Rectal smooth muscle tissue (tissue), 1 donor: ENCODE measurements around the gene PFKM.
"Not testable (repeated sequence)": the region's sequence is repeated elsewhere in the genome, so short reads cannot be mapped to it uniquely, and the experiment has no call there.

Source experiments
- H3K27ac ChIP-seq: one replicate; pipeline ENCODE4 v1.7.0; 2013; ENCODE audit warnings: low read depth, low read length, inconsistent platforms
- H3K27me3 ChIP-seq: one replicate; pipeline ENCODE4 v1.7.0; 2013; ENCODE audit warnings: low read length; ENCODE audit not compliant: control insufficient read depth, insufficient read depth
- H3K36me3 ChIP-seq: one replicate; pipeline ENCODE4 v1.7.0; 2013; ENCODE audit warnings: low read length; ENCODE audit not compliant: control insufficient read depth, insufficient read depth
- H3K4me1 ChIP-seq: one replicate; pipeline ENCODE4 v1.7.0; 2013; ENCODE audit warnings: low read length; ENCODE audit not compliant: control insufficient read depth, insufficient read depth
- H3K4me3 ChIP-seq: one replicate; pipeline ENCODE4 v1.7.0; 2013; ENCODE audit warnings: low read length
- H3K9ac ChIP-seq: one replicate; pipeline ENCODE4 v1.7.0; 2013; ENCODE audit warnings: low read length

PFKM gene

DNA sequence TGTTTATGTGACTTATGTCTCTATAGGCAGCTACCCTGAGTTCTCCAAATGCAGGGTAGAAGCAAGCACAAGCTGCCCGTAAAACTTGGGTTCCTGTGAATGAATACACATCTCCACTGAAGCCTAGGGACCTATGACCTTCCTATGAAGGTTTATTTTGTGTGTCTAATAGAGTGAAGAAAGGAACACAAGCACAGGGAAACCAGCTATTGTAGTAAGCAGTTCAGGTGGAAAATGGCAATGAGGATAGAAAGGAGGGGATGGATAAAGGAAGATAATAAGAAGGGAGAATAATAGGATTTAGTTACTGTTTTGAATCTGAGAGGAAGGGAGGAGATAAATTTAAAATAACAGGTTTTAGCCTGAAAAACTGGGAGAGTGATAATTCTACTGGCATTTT is 2.4 kb downstream of the PFKM start:
- Histone ChIP-seq H3K4me1 (peaks cover 6% of the 10 kb centered on the region), H3K27me3 (no peaks in the 10 kb centered on the region), H3K9ac (no peak overlapping the region), H3K4me3 (no peak overlapping the region), H3K27ac (no peak overlapping the region), H3K36me3 (peaks cover 5% of the 10 kb centered on the region)

- H3K4me1 ChIP-seq, result peaks cover 6% of the 10 kb centered on the region
- H3K9ac ChIP-seq, result no peak overlapping the region
- H3K36me3 ChIP-seq, result peaks cover 9% of the 10 kb centered on the region
- no peak overlapping the region for H3K27ac ChIP-seq
- H3K4me3 ChIP-seq, result no peak overlapping the region
- no peaks in the 10 kb centered on the region for H3K27me3 ChIP-seq
Measured at GRCh38 chr12:48122065-48122834, 3.1 kb downstream of the PFKM start.

DNA sequence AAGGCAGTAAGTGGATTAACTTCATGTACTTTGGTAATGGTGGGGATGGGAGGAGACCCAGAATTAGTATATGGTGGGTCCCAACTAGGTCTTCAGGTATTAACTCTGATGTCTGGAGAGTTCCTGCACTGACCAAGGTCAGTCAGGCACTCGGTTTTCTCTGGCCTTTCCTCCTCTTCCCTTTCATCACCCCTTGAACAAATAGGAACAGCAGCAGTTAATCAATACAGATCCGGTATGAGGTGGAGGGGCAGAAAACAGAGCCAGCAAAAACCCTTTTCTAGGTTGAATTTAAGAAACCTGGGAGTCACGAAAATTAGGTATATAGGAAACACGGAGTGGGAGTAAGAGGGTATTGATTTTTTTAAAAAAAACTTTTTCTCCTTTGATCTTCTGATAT is 4.0 kb downstream of the PFKM start:
- Histone ChIP-seq H3K36me3 (peaks cover 11% of the 10 kb centered on the region), H3K4me3 (no peak overlapping the region), H3K27ac (no peak overlapping the region), H3K4me1 (peaks cover 6% of the 10 kb centered on the region), H3K9ac (no peak overlapping the region), H3K27me3 (no peaks in the 10 kb centered on the region)

GRCh38 chr12:48125542-48125941 is 6.4 kb downstream of the PFKM start:
- peaks cover 16% of the 10 kb centered on the region for H3K36me3 ChIP-seq
- H3K4me3 ChIP-seq, H3K4me1 ChIP-seq, H3K9ac ChIP-seq, H3K27me3 ChIP-seq, H3K27ac ChIP-seq: not testable (repeated sequence)

DNA sequence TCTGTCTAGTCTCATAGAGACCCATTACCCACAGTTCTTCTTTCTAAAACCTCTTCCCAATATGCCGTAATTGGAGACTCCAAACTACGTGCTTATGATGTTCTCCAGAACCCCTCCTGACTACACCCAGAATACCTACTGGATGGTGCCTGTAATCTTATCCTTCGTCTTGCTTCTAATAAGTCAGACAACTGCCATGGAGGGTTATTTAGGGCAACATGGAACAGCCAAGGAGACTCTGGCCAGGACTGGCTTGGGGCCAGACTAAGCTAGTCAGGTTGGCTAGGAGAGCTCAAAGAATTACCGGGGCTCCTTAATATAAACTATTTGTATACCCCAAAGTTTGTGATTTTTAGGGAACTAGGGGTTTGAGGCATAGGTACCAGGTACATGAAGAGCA is 6.8 kb downstream of the PFKM start:
- no peaks in the 10 kb centered on the region for H3K27me3 ChIP-seq
- no peaks in the 10 kb centered on the region for H3K4me1 ChIP-seq
- H3K4me3 ChIP-seq, result no peak overlapping the region
- no peak overlapping the region for H3K27ac ChIP-seq
- no peak overlapping the region for H3K9ac ChIP-seq
- peaks cover 16% of the 10 kb centered on the region for H3K36me3 ChIP-seq

DNA sequence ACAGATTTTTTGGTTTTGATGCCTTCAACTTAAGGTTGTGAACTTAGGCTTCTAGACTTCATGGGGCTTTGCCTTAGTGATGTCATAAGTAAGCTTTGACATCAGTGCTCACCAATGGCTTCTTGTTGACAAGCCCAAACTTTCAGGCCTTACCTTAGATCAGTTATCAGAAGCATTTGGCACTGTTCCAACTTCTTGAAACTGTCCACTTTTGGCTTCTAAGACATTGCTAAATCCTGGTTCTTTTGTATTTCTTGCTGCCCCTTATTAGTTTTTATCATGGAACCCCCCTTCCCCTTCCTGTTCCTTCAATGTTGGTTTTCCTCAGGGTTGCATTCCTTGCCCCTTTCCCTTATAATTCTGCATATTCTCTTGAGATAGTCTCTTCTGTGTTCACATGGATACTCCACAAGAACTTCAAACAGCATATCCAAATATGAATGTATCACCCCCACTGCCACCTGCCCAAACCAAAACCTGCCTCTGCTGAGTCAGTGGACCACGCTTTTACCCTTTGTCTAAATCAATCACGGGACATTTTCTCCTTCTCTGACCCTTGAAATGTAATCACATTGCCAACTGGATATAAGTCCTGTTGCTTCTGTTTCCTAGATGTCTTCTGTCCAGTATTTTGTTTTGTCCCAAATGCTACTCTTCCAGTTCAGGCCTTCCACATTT is 7.9 kb downstream of the PFKM start:
- Histone ChIP-seq H3K27me3 (no peaks in the 10 kb centered on the region), H3K4me3 (no peak overlapping the region), H3K9ac (no peak overlapping the region), H3K36me3 (peaks cover 16% of the 10 kb centered on the region), H3K4me1 (no peaks in the 10 kb centered on the region), H3K27ac (no peak overlapping the region)

DNA sequence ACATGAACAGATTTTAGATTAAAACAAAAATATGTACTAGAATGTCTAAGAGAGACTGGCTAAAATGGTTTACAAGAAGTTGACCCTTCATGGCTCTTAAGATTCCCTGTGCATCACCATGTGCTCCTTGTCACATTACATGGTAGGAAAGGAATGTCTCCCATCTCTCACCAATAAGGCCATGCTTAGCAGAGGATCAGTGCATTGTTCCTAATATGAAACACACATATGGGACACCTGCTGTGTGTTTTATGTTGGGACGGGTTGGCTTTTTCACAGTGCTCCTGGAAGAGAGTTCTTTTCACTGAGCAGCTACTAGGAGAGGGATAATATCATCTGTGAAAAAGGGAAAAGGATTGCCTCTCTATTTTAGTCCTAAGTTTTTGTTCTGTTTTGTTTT is 9.6 kb downstream of the PFKM start:
- no peak overlapping the region for H3K4me3 ChIP-seq
- H3K36me3 ChIP-seq, result peaks cover 23% of the 10 kb centered on the region
- no peaks in the 10 kb centered on the region for H3K4me1 ChIP-seq
- no peak overlapping the region for H3K9ac ChIP-seq
- no peaks in the 10 kb centered on the region for H3K27me3 ChIP-seq
- no peak overlapping the region for H3K27ac ChIP-seq

DNA sequence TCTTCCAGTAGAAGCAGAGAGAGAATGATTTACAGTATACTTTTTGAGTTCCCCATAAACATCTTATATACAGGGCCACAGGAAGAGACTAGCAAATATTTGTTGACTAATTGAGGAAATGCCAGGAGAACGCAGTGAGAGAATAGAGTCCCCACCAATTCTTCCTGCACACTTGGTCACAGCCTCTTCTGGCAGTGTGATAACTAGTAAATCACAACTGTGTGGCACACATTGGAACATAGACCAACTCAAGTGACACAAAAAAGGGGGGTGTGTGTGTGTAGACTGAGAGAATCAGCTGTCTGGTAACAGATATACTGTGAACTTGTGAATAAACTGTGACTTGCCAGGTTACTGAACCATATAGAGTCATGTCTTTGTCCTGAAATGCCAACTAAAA is 10.2 kb downstream of the PFKM start:
- no peak overlapping the region for H3K9ac ChIP-seq
- no peaks in the 10 kb centered on the region for H3K27me3 ChIP-seq
- no peak overlapping the region for H3K4me3 ChIP-seq
- no peak overlapping the region for H3K27ac ChIP-seq
- H3K36me3 ChIP-seq, result peaks cover 25% of the 10 kb centered on the region
- no peaks in the 10 kb centered on the region for H3K4me1 ChIP-seq

- no peak overlapping the region for H3K27ac ChIP-seq
- no peak overlapping the region for H3K9ac ChIP-seq
- H3K36me3 ChIP-seq, result peaks cover 26% of the 10 kb centered on the region
- H3K4me1 ChIP-seq, result no peaks in the 10 kb centered on the region
- no peaks in the 10 kb centered on the region for H3K27me3 ChIP-seq
- no peak overlapping the region for H3K4me3 ChIP-seq
Measured at GRCh38 chr12:48131517-48131916, 12.4 kb downstream of the PFKM start.

DNA sequence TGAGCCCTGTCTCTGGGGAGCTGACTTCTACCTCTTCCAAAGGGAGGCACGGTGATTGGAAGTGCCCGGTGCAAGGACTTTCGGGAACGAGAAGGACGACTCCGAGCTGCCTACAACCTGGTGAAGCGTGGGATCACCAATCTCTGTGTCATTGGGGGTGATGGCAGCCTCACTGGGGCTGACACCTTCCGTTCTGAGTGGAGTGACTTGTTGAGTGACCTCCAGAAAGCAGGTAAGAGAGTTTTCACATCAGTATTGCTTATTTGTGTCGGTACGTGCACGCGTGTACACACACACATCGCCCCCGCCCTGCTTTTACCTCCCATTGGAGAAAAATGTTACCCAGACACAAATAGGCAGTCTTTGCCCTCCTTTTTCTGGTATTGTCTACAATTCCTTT is 13.7 kb downstream of the PFKM start:
- no peak overlapping the region for H3K4me3 ChIP-seq
- no peaks in the 10 kb centered on the region for H3K4me1 ChIP-seq
- H3K27me3 ChIP-seq, result no peaks in the 10 kb centered on the region
- no peak overlapping the region for H3K27ac ChIP-seq
- no peak overlapping the region for H3K9ac ChIP-seq
- peaks cover 25% of the 10 kb centered on the region for H3K36me3 ChIP-seq

GRCh38 chr12:48135027-48135426 is 15.9 kb downstream of the PFKM start:
- Histone ChIP-seq H3K27ac (no peak overlapping the region), H3K4me3 (no peak overlapping the region), H3K36me3 (peaks cover 25% of the 10 kb centered on the region)

GRCh38 chr12:48142818-48143674 is 23.9 kb downstream of the PFKM start:
- H3K4me3 ChIP-seq, result no peak overlapping the region
- H3K27me3 ChIP-seq, result no peaks in the 10 kb centered on the region
- no peaks in the 10 kb centered on the region for H3K4me1 ChIP-seq
- no peak overlapping the region for H3K27ac ChIP-seq
- peaks cover 26% of the 10 kb centered on the region for H3K36me3 ChIP-seq
- no peak overlapping the region for H3K9ac ChIP-seq

More at GRCh38 chr12:48135027-48135426, 15.9 kb downstream of the PFKM start:
- H3K27me3 ChIP-seq, result no peaks in the 10 kb centered on the region
- no peaks in the 10 kb centered on the region for H3K4me1 ChIP-seq
- H3K9ac ChIP-seq, result no peak overlapping the region
